Measurements from ENCODE around the gene KIAA1210.

The KIAA1210 gene

GRCh38 chrX:119090627-119091026 is 37.0 kb downstream of the KIAA1210 start:
- DNase-seq, result no peak

DNA sequence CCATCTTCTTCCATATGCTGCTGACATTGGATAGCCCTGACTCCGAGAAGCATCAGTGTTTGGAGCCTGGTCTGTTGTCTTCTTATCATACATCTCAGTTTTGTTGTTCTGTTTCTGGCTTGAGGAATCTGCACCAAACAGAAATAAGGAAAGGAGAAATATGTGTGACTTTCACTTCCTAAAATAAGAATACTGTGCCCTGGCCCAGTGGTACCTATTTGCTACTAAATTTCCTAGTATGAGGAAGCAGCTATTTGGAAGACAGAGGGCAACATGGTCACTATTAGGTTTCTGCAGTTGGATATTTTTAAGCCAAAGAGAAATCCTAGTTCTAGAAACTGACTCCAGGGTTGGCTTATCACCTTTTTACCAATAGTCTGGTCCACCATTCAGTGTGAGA is 38.0 kb downstream of the KIAA1210 start:
- DNase-seq, result no peak

DNA sequence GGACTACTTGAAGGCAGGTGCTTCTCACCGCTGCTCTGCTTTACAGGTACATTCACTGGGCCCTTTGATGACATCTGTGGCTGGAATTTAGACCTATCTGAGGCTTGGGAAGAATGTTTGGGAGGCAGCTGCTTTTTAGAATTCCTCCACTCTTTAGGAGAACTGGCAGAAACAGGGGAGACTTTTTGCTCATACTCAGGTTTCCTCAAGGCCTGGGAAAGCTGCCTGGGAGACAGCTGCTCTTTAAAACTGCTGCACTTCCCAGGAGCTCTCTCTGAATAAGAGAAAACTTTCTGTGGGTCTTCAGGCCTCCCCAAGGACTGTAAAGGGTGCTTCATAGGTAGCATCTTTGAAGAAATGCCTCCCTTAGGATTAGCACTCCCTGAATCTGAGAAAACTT is 40.5 kb downstream of the KIAA1210 start:
- DNase-seq, result no peak

- DNase-seq, result no peak
Measured at GRCh38 chrX:119084766-119085165, 42.8 kb downstream of the KIAA1210 start.

- no peak for DNase-seq
Measured at GRCh38 chrX:119082278-119082677, 45.3 kb downstream of the KIAA1210 start.

DNA sequence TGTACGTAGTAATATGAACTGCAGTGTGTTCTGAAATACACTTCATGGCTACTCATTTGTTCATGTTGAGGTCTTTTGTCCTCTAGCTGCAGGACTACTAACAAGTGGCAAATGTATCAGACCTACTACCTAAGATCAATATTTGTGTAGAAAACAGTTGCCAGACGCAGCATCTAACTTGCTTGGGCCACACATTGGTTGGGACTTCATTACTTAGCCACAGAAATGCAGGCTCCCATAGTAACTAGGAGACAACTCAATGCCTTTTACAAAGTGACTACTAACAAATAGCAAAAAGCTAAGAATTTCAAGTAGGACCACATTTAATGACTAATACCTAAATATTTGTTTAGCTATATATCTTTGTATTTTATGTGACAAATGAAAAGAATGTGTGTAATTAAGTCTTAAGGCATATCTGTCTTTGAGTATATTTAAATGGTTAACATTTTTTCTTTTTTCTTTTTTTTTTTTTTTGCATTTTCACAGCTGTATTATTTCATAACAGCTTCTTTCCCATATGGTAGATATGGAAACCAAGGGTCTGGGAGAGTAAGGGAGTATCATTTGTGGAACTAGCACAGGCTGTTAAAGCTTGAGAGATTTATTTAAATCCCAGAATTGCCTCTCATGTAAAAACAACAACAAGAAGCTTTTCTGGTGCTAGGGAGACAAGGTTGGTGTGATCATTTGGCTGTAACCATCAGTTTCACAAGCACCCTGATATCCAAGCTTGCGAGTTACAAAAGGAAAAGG is 52.2 kb downstream of the KIAA1210 start:
- no peak for DNase-seq

DNA sequence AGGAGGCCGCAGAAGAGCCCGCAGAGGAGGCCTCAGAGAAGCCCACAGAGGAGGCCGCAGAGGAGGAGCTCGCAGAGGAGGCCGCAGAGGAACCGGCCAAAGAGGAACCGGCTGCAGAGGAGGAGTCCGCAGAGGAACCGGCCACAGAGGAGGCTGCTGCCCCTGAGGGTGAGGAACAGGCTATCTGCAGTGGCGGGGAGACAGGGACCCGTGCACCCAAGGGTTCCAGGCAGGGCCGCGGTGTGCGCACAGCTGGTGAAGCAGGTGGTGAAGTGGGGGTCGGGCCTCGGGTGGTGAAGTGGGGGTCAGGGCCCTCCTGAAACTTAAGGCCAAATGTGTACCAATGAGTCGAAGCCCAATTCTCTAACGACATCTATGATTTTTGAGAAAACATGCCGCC is 53.7 kb downstream of the KIAA1210 start:
- no peak for DNase-seq

DNA sequence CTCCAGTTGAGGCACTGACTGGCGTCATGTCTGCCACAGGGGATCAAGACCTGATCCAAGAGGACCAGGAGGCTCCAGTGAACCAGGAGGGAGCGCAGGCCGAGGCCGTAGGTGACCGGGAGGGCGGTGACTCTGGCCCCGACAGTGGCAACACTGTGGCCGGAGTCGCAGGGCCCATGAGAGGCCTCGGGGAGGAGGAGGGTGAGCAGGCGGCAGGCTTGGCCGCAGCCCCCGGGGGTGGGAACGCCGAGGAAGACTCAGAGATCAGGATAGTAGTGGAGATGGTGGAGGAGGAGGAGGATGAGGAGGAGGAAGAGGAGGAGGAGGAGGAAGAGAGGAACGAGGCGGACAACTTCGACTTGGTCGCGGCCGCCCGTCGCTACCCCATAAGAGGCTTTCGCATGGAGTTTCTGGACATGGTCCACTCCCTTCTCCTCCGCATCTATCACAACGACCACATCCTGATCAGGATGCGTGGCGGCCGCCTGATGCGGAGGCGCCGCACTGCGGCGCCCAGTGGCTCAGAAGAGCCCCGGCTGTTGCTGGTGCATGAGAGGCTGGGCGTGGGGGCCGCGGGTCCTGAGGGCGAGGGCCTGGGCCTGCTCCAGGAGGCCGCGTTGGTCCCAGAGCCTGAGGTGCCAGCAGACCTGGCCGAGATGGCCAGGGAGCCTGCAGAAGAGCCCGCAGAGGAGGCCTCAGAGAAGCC is 54.3 kb downstream of the KIAA1210 start:
- no peak for DNase-seq

DNA sequence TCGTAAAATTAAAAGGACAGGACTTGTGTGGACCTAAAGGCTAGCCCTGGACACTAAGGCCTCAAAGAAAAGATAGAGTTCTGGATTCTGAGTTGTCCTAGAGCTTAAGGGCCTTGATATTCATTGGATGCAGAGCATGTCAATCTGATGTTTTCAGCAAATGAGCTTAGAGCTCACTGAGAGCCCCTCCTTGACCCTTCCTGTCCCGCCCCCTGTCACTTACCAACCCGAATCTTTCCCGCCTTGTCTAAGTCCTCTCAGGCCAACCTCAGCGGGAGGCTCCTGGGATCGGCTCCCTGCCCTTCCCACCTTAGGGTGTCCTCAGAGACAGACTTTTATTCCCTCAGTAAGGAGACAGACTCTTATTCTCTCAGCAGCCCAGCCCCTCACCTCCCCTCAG is 54.9 kb downstream of the KIAA1210 start, which contains the start of gene CT47C1:
TSS of gene CT47C1 (plus strand) at position 250 of the 400 bp plus-strand sequence. CDS start 233 bp downstream, outside the sequence.
- DNase-seq, result no peak

DNA sequence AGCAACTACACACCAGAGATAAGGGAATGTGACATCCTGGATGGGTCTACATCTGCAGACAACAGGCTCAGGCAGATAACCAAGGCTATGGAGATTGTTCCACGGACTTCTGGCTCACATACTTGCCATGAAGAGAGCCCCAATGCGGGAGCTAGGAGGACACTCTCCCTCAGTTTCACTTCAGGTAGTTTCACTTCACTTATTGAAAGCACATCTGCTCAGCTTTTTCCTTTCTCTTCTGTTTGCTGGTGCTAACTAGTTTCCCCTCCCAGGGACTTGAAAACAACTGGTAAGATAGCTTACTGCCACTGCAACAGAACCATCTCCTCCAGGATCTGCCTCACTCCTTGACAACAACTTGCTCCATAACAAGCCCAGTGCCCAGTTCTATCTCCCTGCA is 56.2 kb downstream of the KIAA1210 start:
- DNase-seq, result no peak

DNA sequence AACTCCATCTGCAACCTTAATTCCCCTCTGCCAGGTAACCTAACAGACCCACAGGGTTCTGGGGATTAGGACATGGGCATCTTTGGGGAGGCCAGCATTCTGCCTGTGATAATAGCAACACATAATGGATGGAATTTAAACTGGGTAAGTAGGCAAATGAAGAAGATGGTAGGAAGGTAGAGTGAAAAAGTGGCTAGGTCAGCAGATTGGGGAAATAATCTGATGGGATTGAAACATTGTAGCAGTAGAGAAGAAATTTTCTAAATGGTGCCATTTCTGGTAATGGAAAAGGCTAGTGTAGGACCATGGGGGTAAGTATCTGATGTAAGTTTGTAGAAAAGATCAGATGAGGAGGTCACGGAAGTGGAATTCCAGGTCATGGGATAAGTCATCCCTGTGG is 57.9 kb downstream of the KIAA1210 start:
- DNase-seq, result no peak

DNA sequence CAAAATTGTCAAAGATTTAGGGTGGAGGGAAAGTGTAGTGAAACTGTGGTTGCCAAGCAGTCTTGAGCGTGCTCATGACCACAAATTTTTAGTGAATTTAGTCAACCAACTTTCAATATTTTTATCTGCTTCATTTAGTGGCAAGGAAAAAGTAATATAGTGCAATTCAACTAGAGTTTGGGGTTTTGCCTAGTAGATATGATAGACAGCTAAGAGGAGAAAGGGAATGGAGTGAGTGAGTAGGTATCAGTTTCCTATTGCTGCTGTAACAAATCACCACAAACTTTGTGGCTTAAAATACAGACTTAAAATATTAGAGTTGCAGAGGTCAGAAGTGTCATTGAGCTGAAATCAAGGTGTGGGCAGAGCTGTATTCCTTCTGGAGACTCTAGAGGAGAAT is 58.5 kb downstream of the KIAA1210 start:
- no peak for DNase-seq

DNA sequence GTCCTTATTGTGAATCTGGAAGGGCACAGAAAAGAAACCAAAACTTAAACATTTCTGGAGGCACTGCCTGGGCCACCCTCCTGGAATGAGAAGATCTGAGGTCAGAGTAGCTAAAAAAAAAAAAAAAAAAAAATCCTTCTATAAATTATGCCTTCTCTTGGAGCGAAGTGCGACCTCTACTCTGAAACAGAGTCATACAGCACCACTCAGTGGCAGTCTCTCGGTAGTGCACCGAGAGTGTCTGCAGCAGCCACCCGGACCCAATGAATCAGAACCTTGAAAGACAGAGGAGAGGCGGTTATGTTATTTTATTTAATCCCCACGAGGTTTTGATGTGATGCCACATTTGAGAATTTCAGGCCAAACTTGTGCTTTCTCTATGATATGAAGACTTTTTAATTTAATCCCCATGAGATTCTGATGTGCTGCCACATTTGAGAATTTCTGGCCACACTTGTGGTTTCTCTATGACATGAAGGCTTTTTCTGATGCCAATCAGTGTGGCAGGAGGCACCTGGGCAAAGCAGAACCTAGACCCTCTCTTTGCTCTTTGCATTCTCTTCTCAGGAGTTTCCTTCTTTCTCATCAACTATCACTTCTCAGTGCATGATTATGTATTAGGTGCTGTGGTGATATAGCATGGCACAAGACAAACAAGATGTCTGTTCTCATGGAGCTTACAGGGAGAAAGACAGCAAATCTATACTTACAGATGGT is 60.4 kb downstream of the KIAA1210 start:
- peak; percentile 76 for DNase-seq

DNA sequence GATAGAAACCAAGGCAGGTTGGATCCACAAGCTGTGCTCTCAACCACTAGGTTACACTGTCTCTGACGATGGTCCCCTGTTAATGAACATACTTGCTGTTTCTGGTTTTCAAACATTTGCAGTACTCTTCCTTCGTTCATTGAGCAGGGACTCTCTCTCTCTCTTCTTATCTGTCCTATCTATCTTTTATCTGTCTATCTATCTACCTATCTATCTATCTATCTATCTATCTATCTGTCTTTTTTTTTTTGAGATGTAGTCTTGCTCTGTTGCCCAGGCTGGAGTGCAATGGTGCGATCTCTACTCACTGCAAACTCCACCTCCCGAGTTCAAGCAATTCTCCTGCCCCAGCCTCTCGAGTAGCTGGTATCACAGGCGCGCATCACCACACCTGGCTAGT is 64.2 kb downstream of the KIAA1210 start:
- no peak for DNase-seq

DNA sequence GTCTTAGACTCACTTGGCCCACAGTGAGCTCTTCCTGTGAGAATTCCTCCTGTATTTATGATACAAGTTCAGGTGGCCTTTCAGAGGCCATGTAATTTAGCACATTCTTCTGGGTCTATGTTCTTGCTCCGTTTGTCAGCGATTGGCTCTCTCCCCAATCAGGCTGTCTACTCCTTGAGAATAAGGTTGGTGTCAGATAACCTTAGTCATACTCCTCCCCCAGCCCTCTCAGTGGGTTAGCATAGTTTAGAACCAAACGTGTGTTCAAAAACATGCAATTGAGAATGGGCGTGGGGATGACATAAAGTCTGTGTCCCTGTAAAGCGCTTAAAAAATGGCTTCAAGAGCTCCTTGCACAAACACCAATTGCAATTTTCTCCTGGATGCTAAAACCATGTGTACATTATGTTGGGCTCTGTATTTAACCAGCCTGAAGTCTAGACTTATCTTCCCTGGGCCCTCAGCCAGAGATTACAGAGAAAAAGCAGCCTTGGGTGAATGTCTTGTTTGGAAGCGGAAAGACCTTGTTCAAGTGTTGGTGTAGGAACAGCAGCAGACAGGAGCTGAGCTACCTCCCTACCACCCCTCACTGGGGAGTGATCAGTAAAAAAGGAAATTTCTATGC is 64.8 kb downstream of the KIAA1210 start:
- DNase-seq, result no peak

DNA sequence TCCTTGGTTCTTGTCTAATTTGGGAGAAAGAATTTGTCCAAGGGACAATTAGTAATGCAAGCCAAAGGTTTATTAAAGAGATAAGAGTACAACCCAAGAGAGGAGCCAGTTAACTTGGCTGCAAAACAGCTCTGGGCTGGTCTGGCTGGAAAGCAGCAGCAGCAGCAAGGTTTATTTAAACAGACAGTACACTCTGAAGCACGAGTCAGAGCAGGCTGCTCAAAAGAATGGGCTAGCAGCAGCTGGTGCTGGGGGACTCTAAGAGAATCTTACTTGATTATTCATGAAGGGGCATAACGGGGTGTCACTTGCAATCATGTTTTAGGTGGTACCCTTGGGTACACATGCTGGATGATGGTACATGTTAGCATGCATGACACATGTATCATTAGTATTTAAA is 71.9 kb downstream of the KIAA1210 start:
- peak; percentile 14 for DNase-seq

GRCh38 chrX:119045884-119046283 is 81.7 kb downstream of the KIAA1210 start:
- no peak for DNase-seq

GRCh38 chrX:119042996-119043395 is 84.6 kb downstream of the KIAA1210 start:
- no peak for DNase-seq

DNA sequence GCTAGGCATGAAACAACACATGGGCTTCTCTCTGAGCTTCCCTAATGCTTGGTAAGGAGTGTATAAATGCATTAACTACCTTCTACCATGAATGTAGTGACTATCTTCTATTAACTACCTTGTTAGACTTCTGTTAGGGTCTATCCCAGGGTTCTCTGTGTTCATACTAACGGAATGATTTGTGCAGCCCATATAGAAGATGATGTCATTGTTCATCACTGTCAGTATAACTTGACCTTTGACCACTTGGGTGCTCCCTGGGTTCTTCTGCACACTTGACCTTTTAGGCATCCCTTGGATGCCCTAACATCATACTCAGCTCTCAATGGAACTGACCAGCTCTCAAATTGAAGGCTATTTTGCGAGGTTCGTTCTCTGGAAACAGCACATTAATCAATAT is 85.6 kb downstream of the KIAA1210 start:
- DNase-seq, result no peak

DNA sequence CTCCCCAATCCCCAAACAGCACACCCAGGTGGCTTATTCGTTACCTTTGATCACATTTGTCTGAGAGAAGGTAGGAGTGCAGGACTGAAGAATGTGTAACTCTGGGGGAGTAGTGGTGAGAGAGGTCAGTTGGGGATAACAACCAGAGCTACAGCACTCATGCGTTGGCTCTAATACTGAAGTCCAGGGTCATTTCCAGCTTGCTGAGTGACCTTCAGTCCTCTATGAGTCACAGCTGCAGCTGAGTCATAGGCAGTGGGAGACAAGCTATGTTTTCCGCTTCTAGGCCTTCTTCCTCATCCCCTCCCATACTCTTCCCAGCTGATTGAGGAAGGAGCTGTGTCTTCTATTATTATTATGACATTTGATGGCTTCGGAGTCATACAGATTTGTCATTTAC is 86.4 kb downstream of the KIAA1210 start:
- peak; percentile 27 for DNase-seq

- no peak for DNase-seq
Measured at GRCh38 chrX:119040432-119040831, 87.2 kb downstream of the KIAA1210 start.

DNA sequence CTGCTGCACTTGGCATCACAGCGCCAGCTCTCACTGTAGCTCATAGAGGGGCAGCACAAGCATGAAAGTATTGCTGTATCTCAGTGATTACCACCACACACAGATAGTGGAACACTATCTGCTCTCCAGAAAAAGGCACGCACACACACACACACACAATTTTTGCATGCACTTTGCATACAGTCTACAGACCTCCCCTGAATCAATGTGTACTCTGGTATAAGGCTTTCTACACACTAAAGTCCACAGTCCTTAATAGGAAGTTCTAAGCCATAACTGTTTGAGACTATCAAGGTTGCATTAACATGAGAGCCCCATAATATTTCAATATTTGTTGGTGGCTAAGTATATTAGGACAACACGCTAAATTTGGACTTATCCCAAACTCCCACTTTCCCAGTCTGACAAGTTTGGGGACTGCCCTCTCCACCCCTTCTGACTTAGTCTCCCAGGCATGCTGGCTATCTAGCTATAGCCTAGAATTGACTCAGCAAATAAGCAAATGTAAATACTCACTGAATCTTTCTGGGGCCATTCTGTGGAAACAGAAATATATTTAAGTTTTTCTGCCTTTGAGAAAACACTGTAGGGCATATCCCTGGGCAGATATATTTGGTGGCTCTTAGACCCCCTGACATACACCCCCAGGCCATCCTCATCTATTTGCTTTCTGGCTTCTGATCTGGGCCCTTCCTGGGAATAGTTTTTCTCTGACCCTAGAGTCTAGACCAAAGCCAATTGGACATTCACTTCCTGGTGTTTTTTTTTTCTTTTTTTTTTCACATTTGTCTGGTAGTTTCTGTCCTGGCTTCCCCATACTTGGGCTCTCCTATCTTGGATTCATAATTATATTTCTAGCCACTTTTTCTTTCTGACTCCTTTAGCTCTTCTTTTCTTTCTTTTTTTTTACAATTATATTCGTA is 91.2 kb downstream of the KIAA1210 start:
- DNase-seq, result no peak

All from OCI-M1 (cell line).